GM12872 (cell line): ENCODE data around the gene PROZ.

ENCODE experiments used
- TF ChIP-seq, protein P1 (sequence below): IDR thresholded peaks from 3 replicates; pipeline ENCODE4 v1.5.1; 2011; ENCODE audit warnings: low read depth, mild to moderate bottlenecking, low read length, moderate library complexity; ENCODE audit not compliant: insufficient read depth

The PROZ gene

DNA sequence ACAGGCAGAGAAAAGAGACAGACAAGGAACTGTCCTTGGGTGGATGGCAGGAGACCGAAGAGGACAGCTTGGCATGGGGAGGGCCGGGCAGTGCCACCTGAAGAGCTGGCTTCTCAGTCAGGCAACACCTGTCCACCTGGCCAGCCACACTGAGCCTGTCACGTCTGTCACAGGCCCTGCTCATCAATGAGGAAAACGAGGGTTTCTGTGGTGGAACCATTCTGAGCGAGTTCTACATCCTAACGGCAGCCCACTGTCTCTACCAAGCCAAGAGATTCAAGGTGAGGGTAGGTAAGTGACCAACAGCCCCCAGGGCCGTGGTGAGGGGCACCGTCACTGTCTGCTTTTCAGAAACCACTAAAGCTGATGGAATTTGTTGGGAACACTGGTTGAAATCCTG lies 11.2 kb upstream of the PROZ start:
- TF ChIP-seq, protein P1, sequence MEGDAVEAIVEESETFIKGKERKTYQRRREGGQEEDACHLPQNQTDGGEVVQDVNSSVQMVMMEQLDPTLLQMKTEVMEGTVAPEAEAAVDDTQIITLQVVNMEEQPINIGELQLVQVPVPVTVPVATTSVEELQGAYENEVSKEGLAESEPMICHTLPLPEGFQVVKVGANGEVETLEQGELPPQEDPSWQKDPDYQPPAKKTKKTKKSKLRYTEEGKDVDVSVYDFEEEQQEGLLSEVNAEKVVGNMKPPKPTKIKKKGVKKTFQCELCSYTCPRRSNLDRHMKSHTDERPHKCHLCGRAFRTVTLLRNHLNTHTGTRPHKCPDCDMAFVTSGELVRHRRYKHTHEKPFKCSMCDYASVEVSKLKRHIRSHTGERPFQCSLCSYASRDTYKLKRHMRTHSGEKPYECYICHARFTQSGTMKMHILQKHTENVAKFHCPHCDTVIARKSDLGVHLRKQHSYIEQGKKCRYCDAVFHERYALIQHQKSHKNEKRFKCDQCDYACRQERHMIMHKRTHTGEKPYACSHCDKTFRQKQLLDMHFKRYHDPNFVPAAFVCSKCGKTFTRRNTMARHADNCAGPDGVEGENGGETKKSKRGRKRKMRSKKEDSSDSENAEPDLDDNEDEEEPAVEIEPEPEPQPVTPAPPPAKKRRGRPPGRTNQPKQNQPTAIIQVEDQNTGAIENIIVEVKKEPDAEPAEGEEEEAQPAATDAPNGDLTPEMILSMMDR, result no peak

DNA sequence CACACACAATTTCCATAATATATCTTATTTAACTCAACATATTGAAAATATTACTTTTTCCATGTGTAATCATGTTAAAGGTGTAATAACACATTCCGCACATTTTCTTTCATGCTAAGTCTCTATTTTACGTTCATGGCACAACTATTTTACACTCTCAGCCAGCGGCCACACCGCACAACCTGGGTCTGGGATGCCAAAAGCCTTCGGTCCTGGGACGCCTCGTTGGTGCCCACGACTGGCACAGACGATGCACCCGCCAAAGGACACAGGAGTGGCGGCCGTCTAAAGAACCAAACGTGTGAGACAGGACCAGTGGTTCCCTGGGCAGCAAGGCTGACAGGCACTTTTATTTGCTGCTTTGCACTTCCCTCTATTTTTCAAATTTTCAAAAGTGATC lies 10.0 kb upstream of the PROZ start:
- TF ChIP-seq, protein P1, result no peak

DNA sequence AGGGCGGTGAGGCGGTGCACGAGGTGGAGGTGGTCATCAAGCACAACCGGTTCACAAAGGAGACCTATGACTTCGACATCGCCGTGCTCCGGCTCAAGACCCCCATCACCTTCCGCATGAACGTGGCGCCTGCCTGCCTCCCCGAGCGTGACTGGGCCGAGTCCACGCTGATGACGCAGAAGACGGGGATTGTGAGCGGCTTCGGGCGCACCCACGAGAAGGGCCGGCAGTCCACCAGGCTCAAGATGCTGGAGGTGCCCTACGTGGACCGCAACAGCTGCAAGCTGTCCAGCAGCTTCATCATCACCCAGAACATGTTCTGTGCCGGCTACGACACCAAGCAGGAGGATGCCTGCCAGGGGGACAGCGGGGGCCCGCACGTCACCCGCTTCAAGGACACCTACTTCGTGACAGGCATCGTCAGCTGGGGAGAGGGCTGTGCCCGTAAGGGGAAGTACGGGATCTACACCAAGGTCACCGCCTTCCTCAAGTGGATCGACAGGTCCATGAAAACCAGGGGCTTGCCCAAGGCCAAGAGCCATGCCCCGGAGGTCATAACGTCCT lies 9.4 kb upstream of the PROZ start:
- TF ChIP-seq, protein P1, result no peak

DNA sequence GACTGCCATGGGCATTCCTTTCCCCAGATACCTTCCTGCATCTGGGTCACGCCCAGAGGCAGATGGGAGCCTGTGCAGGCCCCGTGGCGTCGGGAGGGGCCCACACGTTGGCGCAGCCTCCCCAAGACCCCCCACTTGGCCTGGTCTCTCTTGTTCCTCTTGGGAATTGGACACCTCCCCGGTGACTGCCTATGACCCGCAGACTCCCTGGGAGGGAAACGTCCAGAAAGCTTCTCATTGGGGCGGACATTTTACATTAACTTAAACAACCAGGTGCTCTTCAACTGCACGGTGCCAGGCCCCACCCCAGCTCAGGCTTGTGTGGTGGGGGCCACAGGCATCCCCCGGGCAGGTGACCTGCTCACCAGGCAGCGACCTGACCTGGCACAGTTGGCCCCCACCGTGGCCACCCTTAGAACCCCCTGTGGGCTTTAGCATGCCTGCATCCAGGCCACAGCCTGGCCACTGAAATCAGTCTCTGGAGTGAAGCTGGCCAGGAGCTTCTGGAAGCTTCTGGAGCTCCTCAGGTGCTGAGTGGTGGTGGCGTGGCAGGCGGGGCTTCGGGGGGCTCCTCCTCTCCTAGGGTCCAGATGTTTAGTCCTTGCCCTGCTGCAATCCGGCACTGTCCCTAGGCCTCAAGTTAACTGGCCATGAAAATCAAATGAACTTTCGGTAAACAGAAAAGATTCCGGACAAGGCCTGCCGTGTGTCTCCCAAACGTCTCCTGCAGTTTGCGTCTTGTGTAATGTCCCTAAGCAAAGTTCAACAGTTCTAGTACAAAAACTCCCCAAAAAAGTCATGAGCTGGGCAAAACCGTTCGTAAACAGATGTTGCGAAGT lies 8.5 kb upstream of the PROZ start:
- TF ChIP-seq, protein P1, result no peak

DNA sequence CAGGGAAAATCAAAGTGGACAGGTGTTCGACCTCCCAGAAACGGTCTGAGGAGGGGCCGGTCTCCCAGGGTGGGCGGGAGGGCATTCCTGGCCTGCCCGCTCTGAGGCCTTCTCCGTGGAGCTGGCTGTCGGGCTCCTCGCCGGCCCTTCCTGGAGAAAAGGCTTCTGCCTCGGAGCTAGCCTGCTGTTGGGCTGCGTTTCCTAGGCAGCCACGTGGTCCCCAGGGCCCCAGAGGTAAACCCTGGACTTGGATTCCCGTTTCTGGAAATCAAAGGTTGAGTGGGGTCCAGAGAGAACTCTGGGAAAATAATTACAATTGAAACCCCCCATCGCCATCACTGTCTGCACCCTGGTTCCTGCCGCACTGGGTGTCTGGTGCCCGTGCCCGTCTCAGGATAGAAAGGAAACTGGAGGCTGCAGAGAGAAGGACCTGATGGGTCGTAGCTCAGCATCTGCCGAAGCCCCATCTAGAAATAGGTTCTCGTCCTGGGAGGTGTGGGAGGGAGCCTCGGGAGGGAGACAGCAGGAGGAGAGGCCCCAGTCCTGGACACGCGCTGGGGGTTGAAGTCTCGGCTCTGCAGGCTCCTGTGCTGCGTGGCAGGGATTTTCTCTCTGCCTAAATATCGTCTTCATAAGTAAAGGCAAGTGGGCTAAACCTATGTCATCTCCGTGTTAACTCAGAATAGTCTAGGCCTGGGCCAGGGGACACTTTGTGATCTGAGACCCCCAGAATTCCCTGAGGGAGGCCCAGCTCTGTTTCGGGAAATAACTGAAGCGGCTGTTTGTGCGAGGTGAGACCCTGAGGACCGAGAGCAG lies 7.7 kb upstream of the PROZ start:
- TF ChIP-seq, protein P1, result no peak

- TF ChIP-seq, protein P1, result no peak
Observed at GRCh38 chr13:113151745-113152690, 6.4 kb upstream of the PROZ start.
